GM23338 (cell line): Measurements from ENCODE around the gene MYL5.

ENCODE experiments used
- CREB1 ChIP-seq: fragments of 250-450 bp; sonication (Bioruptor Pico); IDR thresholded peaks from 2 replicates; pipeline ENCODE4 v1.5.0; 2020; ENCODE audit warnings: low read depth, mild to moderate bottlenecking, moderate library complexity
- CTCF ChIP-seq, 2 experiments: fragments of 200-600 bp in 1 of 2; sonication (generic) in 1 of 2; conservative IDR thresholded peaks; 2 replicates each; pipeline versions ENCODE4 v1.5.1 to v1.6.1; 2016 to 2017; ENCODE audit warnings: antibody characterized with exemption in 2 of 2, low read depth in 2 of 2, mild to moderate bottlenecking in 2 of 2, moderate library complexity in 1 of 2
- EZH2 ChIP-seq: fragments of 200-600 bp; sonication (generic); IDR thresholded peaks from one replicate; pipeline ENCODE4 v1.8.0; 2017; ENCODE audit warnings: antibody characterized with exemption, mild to moderate bottlenecking, low read depth; ENCODE audit not compliant: unreplicated experiment
- EZH2phosphoT487 ChIP-seq: fragments of 200-600 bp; sonication (generic); IDR thresholded peaks from one replicate; pipeline ENCODE4 v1.8.1; 2018; ENCODE audit warnings: antibody characterized with exemption; ENCODE audit not compliant: unreplicated experiment
- POLR2AphosphoS5 ChIP-seq: IDR thresholded peaks from 2 replicates; pipeline ENCODE4 v1.6.1; 2016; ENCODE audit warnings: antibody characterized with exemption, low read depth
- REST ChIP-seq: IDR thresholded peaks from one replicate; pipeline ENCODE4 v1.6.1; 2018; ENCODE audit warnings: antibody characterized with exemption; ENCODE audit not compliant: unreplicated experiment

GRCh38 chr4:720111-720860 is 45.9 kb downstream of the MYL5 start:
- TF ChIP-seq CTCF (conservative IDR thresholded peaks at IDR 0.05; ENCODE audit: low read depth in 2 of 2) (no peak), EZH2phosphoT487 (no peak), EZH2 (no peak), POLR2AphosphoS5 (no peak), REST (no peak), CREB1 (CRISPR knock-in tag) (no peak)
